A549 (cell line): Measurements from ENCODE around the gene EMID1. TPM values are rescaled to one million over a fixed set of nuclear protein-coding genes. Genes with fewer than 3 reads are reported as not detected.

ENCODE experiments used
- ATAC-seq, 2 experiments: fragments of 200-7000 bp in 1 of 2; fragments of >200 bp in 1 of 2; cut with Nextera tagmentation in 1 of 2; cut with Tn5 transposase in 1 of 2; 3 replicates each; pipeline versions ENCODE4 v1.8.0 to v1.9.1; 2018 to 2020; ENCODE audit warnings: mild to moderate bottlenecking in 1 of 2, moderate library complexity in 1 of 2
- CTCF ChIA-PET: fragments of 300-600 bp; sonication (Branson Sonifier 250); formaldehyde crosslinking; extraction: SDS; loops from one replicate; lab custom pipeline; 2021; ENCODE audit warnings: antibody characterized with exemption, inconsistent platforms; lab: Yijun Ruan, JAX
- POLR2A ChIA-PET: fragments of 350-600 bp; formaldehyde crosslinking; extraction: SDS; loops from one replicate; lab custom pipeline; 2021; ENCODE audit warnings: antibody characterized with exemption, inconsistent platforms; lab: Yijun Ruan, JAX
- DNase-seq, 2 experiments: peaks; one replicate each; pipeline versions ENCODE4 v3.0.0 to v3.0.0-alpha.2; 2011 to 2016; ENCODE audit warnings: low read depth in 1 of 2, low spot score in 1 of 2
- FAIRE-seq: peaks from 2 replicates; lab custom pipeline; 2011; peaks lifted over from hg19 to GRCh38; lab: Jason Lieb, UNC
- H3K27ac ChIP-seq, 2 experiments: fragments of >200 bp; sonication (Bioruptor Twin); formaldehyde crosslinking; 3 replicates each; pipeline ENCODE4 v1.5.1; 2016 to 2017
- H3K4me1 ChIP-seq: fragments of >200 bp; sonication (Bioruptor Twin); formaldehyde crosslinking; 3 replicates; pipeline ENCODE4 v1.6.1; 2016
- H3K4me2 ChIP-seq: fragments of >200 bp; sonication (Bioruptor Twin); formaldehyde crosslinking; 3 replicates; pipeline ENCODE4 v1.6.1; 2016
- H3K4me3 ChIP-seq: fragments of >200 bp; sonication (Bioruptor Twin); formaldehyde crosslinking; 3 replicates; pipeline ENCODE4 v1.5.1; 2016
- H3K9me3 ChIP-seq: fragments of >200 bp; sonication (Bioruptor Twin); formaldehyde crosslinking; 3 replicates; pipeline ENCODE4 v1.6.1; 2016
- ATOH8 ChIP-seq: fragments of 250-450 bp; sonication (Bioruptor Pico); IDR thresholded peaks from 2 replicates; pipeline ENCODE4 v1.5.0; 2020; ENCODE audit warnings: low read depth, mild to moderate bottlenecking, moderate library complexity
- CHD4 ChIP-seq: fragments of 200-600 bp; sonication (generic); IDR thresholded peaks from 2 replicates; pipeline ENCODE4 v1.6.1; 2016; ENCODE audit warnings: antibody characterized with exemption, mild to moderate bottlenecking, borderline replicate concordance
- E2F6 ChIP-seq: IDR thresholded peaks from 2 replicates; pipeline ENCODE4 v1.6.1; 2012; ENCODE audit warnings: low read depth, borderline replicate concordance
- HDAC2 ChIP-seq: fragments of 200-600 bp; sonication (generic); IDR thresholded peaks from 2 replicates; pipeline ENCODE4 v1.6.1; 2016
- HMGXB4 ChIP-seq: fragments of 250-450 bp; sonication (Bioruptor Pico); IDR thresholded peaks from 2 replicates; pipeline ENCODE4 v1.5.0; 2021; ENCODE audit warnings: mild to moderate bottlenecking, moderate library complexity, borderline replicate concordance
- HOXB13 ChIP-seq: fragments of 250-450 bp; sonication (Bioruptor Pico); IDR thresholded peaks from 2 replicates; pipeline ENCODE4 v1.5.0; 2020; ENCODE audit warnings: low read depth, mild to moderate bottlenecking, moderate library complexity
- JUNB ChIP-seq: fragments of >200 bp; sonication (Bioruptor Twin); formaldehyde crosslinking; IDR thresholded peaks from 2 replicates; pipeline ENCODE4 v1.6.1; 2016
- MAFK ChIP-seq: fragments of 450-650 bp; IDR thresholded peaks from 2 replicates; pipeline ENCODE4 v1.6.1; 2014; ENCODE audit not compliant: partially characterized antibody
- NR3C1 ChIP-seq: fragments of >200 bp; sonication (Bioruptor Twin); formaldehyde crosslinking; IDR thresholded peaks from 3 replicates; pipeline ENCODE4 v1.6.1; 2017
- PBX3 ChIP-seq: IDR thresholded peaks from 2 replicates; pipeline ENCODE4 v1.6.1; 2012
- POLR2AphosphoS2 ChIP-seq: conservative IDR thresholded peaks from 2 replicates; pipeline ENCODE4 v1.6.1; 2012; ENCODE audit warnings: low read length, improper control_type of control experiment, inconsistent platforms
- RAD21 ChIP-seq, 2 experiments: fragments of >200 bp in 1 of 2; sonication (Bioruptor Twin) in 1 of 2; formaldehyde crosslinking in 1 of 2; IDR thresholded peaks in 1 of 2; conservative IDR thresholded peaks in 1 of 2; 2 replicates in 1 of 2; 3 replicates in 1 of 2; pipeline ENCODE4 v1.6.1; 2012 to 2018; ENCODE audit warnings: inconsistent platforms in 1 of 2
- RCOR1 ChIP-seq: fragments of 150-350 bp; IDR thresholded peaks from 2 replicates; pipeline ENCODE4 v1.6.1; 2014; ENCODE audit warnings: antibody characterized with exemption, low read length, low read depth
- SMC3 ChIP-seq: fragments of >200 bp; sonication (Bioruptor Twin); formaldehyde crosslinking; IDR thresholded peaks from 3 replicates; pipeline ENCODE4 v1.6.1; 2018; ENCODE audit warnings: inconsistent platforms
- SREBF2 ChIP-seq: fragments of 450-650 bp; IDR thresholded peaks from 2 replicates; pipeline ENCODE4 v1.6.1; 2014; ENCODE audit warnings: mild to moderate bottlenecking, moderate library complexity
- TFCP2L1 ChIP-seq: fragments of 250-450 bp; sonication (Bioruptor Pico); IDR thresholded peaks from 2 replicates; pipeline ENCODE4 v1.5.0; 2021; ENCODE audit warnings: mild to moderate bottlenecking
- TP53 ChIP-seq: fragments of 250-450 bp; sonication (Bioruptor Pico); IDR thresholded peaks from 2 replicates; pipeline ENCODE4 v1.5.0; 2021; ENCODE audit warnings: mild to moderate bottlenecking, moderate library complexity
- USF2 ChIP-seq: fragments of 450-650 bp; IDR thresholded peaks from 2 replicates; pipeline ENCODE4 v1.6.1; 2014; ENCODE audit warnings: antibody characterized with exemption
- ZFP36 ChIP-seq: fragments of 450-650 bp; IDR thresholded peaks from 2 replicates; pipeline ENCODE4 v1.6.1; 2014; ENCODE audit warnings: borderline replicate concordance; ENCODE audit not compliant: partially characterized antibody
- ZSCAN20 ChIP-seq: fragments of 250-450 bp; sonication (Bioruptor Pico); IDR thresholded peaks from 2 replicates; pipeline ENCODE4 v1.8.0; 2022; ENCODE audit warnings: mild to moderate bottlenecking, moderate library complexity
- WGBS: methylation state at CpG from one replicate; pipeline ENCODE4 v1.1.6; 2017; ENCODE audit errors: missing lambda C conversion rate; 5-methylcytosine and 5-hydroxymethylcytosine counted together
- polyA plus RNA-seq, 4 experiments: library from polyadenylated mRNA; depleted of rRNA in 3 of 4; stranded (reverse); fragments of >200 nt; fragmentation: RNase III in 1 of 4; extraction: RNeasy Plus Mini Kit Qiagen cat#74134 plus additional on column Dnase treatment in 1 of 4; gene quantifications; 2 replicates in 3 of 4; 3 replicates in 1 of 4; pipeline ENCODE4 v1.2.3, GENCODE V29; 2011 to 2017

EMID1 gene
- polyA plus RNA-seq, 2 of the 4 experiments (the other 2 are of a cell fraction) = 0.28 TPM

- Histone ChIP-seq H3K4me1 (peaks cover 9% of the 10 kb centered on the region), H3K4me3 (no peak overlapping the region), H3K4me2 (peak overlapping the region; percentile 5; the same call in 1 of the 3 replicates), H3K27ac (no peak overlapping the region), H3K9me3 (no peaks in the 10 kb centered on the region)
- no peak for FAIRE-seq
- TF ChIP-seq SMC3 = no peak
- no peak for TF ChIP-seq POLR2AphosphoS2
- TF ChIP-seq SREBF2 = no peak
- no peak for TF ChIP-seq RCOR1
- no peak for TF ChIP-seq ATOH8 (CRISPR knock-in tag)
- no peak for TF ChIP-seq HMGXB4 (CRISPR knock-in tag)
- TF ChIP-seq USF2 = no peak
- TF ChIP-seq TP53 (CRISPR knock-in tag) = no peak
- TF ChIP-seq JUNB = no peak
- TF ChIP-seq E2F6 = no peak
- TF ChIP-seq RAD21 (conservative IDR thresholded peaks at IDR 0.05 in 1 of 2, IDR thresholded peaks at IDR 0.05 in 1 of 2) = no peak
- no peak for TF ChIP-seq NR3C1
- TF ChIP-seq ZFP36 = no peak
- TF ChIP-seq HDAC2 = no peak
- TF ChIP-seq CHD4 = no peak
- ChIA-PET POLR2A (no interaction called here), CTCF (interaction anchor here (0.6 to 3.7 kb wide), 4 partner anchors 18 to 614 kb away, joined by 3 to 15 read pairs (median 6); no protein-coding TSS in a partner anchor)
- 49% methylated on average over 14 of the region's 14 CpGs for WGBS
- peak in 1 of 2 experiments; percentile 20; a peak in 2 of 6 replicates for ATAC-seq
- DNase-seq = no peak
Observed at GRCh38 chr22:29219881-29220670, 14.4 kb downstream of the EMID1 start.

- DNase-seq (no peak), FAIRE-seq (no peak), ATAC-seq (no peak)
- 73% methylated on average over 16 of the region's 19 CpGs for WGBS
- ChIA-PET CTCF (interaction anchor here (1.3 to 1.5 kb wide), 2 partner anchors 21 to 23 kb away, joined by 4 read pairs; no protein-coding TSS in a partner anchor), POLR2A (no interaction called here)
- TF ChIP-seq TFCP2L1 = no peak
- TF ChIP-seq ZSCAN20 (CRISPR knock-in tag) = no peak
- TF ChIP-seq MAFK = no peak
- no peak for TF ChIP-seq HOXB13
- no peak for TF ChIP-seq PBX3
- H3K4me1 ChIP-seq = peaks cover 9% of the 10 kb centered on the region
- no peak overlapping the region for H3K4me2 ChIP-seq
- H3K9me3 ChIP-seq = no peaks in the 10 kb centered on the region
- no peak overlapping the region for H3K27ac ChIP-seq
- H3K4me3 ChIP-seq = no peak overlapping the region
Observed at GRCh38 chr22:29224121-29224858, 18.6 kb downstream of the EMID1 start.
